ENCODE data around the gene DHX29.

The DHX29 gene

GRCh38 chr5:55278778-55279177, 28.7 kb downstream of the DHX29 start:
- no peak for TF ChIP-seq CTCF (IDR thresholded peaks at IDR 0.05; ENCODE audit: low read depth, low read length)
- no peak for DNase-seq
- no peaks in the 10 kb centered on the region for H3K27me3 ChIP-seq
- H3K9me3 ChIP-seq, result no peaks in the 10 kb centered on the region
- H3K4me1 ChIP-seq, result no peaks in the 10 kb centered on the region
- no peak overlapping the region for H3K4me3 ChIP-seq (ENCODE audit: low read depth, low read length)
- H3K36me3 ChIP-seq, result peaks cover 63% of the 10 kb centered on the region

- Histone ChIP-seq H3K36me3 (peaks cover 62% of the 10 kb centered on the region), H3K27me3 (no peaks in the 10 kb centered on the region), H3K4me3 (ENCODE audit: low read depth, low read length) (no peak overlapping the region), H3K9me3 (no peaks in the 10 kb centered on the region), H3K4me1 (no peaks in the 10 kb centered on the region)
- no peak for DNase-seq
- TF ChIP-seq CTCF (IDR thresholded peaks at IDR 0.05; ENCODE audit: low read depth, low read length), result no peak
These were observed 30.7 kb downstream of the DHX29 start for GRCh38 chr5:55276771-55277170.

GRCh38 chr5:55258339-55258738, 49.2 kb downstream of the DHX29 start:
- no peaks in the 10 kb centered on the region for H3K27me3 ChIP-seq
- H3K4me3 ChIP-seq (ENCODE audit: low read depth, low read length), result no peak overlapping the region
- no peaks in the 10 kb centered on the region for H3K9me3 ChIP-seq
- no peak for DNase-seq
- H3K4me1 ChIP-seq, result no peaks in the 10 kb centered on the region
- TF ChIP-seq CTCF (IDR thresholded peaks at IDR 0.05; ENCODE audit: low read depth, low read length), result no peak
- peaks cover 37% of the 10 kb centered on the region for H3K36me3 ChIP-seq

DNA sequence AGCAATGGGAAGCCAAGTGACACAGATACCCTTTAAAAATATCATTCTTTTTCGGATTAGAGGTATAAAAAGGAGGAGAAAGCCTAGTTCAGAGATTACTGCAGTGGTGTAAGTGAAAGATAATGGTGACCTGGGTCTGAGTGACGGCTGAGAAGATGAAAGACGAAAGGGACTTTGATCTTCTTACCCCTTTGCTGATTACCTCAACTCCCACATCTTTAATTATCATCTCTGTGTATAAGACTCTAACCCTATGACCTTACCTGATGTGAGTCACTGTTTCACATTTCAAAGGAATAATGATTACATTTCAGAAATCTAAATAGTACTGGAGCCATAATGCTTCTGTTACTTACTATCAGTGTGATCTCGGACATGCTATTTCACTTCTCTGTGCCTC, 52.7 kb downstream of the DHX29 start:
- H3K27me3 ChIP-seq, result no peaks in the 10 kb centered on the region; the same call in 1 of the 2 replicates
- H3K9me3 ChIP-seq, result no peaks in the 10 kb centered on the region
- H3K4me3 ChIP-seq (ENCODE audit: low read depth, low read length), result no peak overlapping the region
- H3K36me3 ChIP-seq, result peaks cover 21% of the 10 kb centered on the region
- DNase-seq, result no peak
- TF ChIP-seq CTCF (IDR thresholded peaks at IDR 0.05; ENCODE audit: low read depth, low read length), result no peak
- H3K4me1 ChIP-seq, result no peaks in the 10 kb centered on the region

GRCh38 chr5:55250064-55250463, 57.4 kb downstream of the DHX29 start:
- no peak overlapping the region for H3K4me3 ChIP-seq (ENCODE audit: low read depth, low read length)
- no peak for DNase-seq
- TF ChIP-seq CTCF (IDR thresholded peaks at IDR 0.05; ENCODE audit: low read depth, low read length), result no peak
- H3K4me1 ChIP-seq, result no peaks in the 10 kb centered on the region
- H3K27me3 ChIP-seq, result no peaks in the 10 kb centered on the region; the same call in 1 of the 2 replicates
- H3K9me3 ChIP-seq, result no peaks in the 10 kb centered on the region
- no peaks in the 10 kb centered on the region for H3K36me3 ChIP-seq

DNA sequence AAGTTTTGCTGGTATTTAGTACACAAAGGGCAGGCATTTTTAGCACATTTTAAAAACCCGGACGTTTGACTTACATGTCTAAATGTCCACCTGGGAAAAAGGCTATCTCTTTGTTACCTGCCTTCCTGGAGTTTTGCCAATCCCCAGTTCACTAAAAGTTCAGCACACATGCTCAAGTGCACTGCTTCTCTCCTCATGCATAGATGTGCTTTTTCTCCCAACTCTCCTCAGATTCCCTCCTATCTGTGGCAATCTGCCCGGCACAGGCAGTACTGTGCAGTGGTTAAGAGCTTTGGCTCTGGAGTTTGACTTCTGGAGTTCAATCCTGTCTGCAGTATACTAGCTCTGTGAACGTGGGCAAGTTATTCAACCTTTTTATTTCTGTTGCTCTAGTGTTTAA, 65.7 kb downstream of the DHX29 start:
- Histone ChIP-seq H3K36me3 (no peaks in the 10 kb centered on the region), H3K27me3 (peaks cover 18% of the 10 kb centered on the region), H3K4me1 (0 out of 2 replicates have a peak, but pooled peaks cover 3% of the 10 kb centered on the region), H3K9me3 (no peaks in the 10 kb centered on the region), H3K4me3 (ENCODE audit: low read depth, low read length) (no peak overlapping the region)
- TF ChIP-seq CTCF (IDR thresholded peaks at IDR 0.05; ENCODE audit: low read depth, low read length), result no peak
- DNase-seq, result peak; percentile 46

All from BE2C (cell line).